A673 (cell line): Measurements from ENCODE around the gene APOL1.

Experiments used
- CTCF ChIP-seq: fragments of 300-800, 200-600 bp; sonication (generic); conservative IDR thresholded peaks from 2 replicates; pipeline ENCODE4 v1.5.1; 2017; ENCODE audit warnings: low read depth, mild to moderate bottlenecking, antibody characterized with exemption, low read length, moderate library complexity, mixed read lengths
- EZH2 ChIP-seq: fragments of 200-600 bp; sonication (generic); IDR thresholded peaks from 2 replicates; pipeline ENCODE4 v1.6.1; 2017; ENCODE audit warnings: borderline replicate concordance, low read depth, mild to moderate bottlenecking, mixed read lengths, antibody characterized with exemption, low read length; ENCODE audit not compliant: poor library complexity, severe bottlenecking

GRCh38 chr22:36224245-36224644 lies 28.7 kb upstream of the APOL1 start:
- TF ChIP-seq EZH2 (no peak), CTCF (no peak)
